ENCODE measurements around the gene HFE. TPM values are rescaled to one million over a fixed set of nuclear protein-coding genes. Genes with fewer than 3 reads are reported as not detected.

Gene HFE
- total and polyA plus RNA-seq, 2 of the 13 experiments (the other 11 are each of a cell fraction or from before 2014, with no cell fraction given) = 3.7 to 6.3 TPM

DNA sequence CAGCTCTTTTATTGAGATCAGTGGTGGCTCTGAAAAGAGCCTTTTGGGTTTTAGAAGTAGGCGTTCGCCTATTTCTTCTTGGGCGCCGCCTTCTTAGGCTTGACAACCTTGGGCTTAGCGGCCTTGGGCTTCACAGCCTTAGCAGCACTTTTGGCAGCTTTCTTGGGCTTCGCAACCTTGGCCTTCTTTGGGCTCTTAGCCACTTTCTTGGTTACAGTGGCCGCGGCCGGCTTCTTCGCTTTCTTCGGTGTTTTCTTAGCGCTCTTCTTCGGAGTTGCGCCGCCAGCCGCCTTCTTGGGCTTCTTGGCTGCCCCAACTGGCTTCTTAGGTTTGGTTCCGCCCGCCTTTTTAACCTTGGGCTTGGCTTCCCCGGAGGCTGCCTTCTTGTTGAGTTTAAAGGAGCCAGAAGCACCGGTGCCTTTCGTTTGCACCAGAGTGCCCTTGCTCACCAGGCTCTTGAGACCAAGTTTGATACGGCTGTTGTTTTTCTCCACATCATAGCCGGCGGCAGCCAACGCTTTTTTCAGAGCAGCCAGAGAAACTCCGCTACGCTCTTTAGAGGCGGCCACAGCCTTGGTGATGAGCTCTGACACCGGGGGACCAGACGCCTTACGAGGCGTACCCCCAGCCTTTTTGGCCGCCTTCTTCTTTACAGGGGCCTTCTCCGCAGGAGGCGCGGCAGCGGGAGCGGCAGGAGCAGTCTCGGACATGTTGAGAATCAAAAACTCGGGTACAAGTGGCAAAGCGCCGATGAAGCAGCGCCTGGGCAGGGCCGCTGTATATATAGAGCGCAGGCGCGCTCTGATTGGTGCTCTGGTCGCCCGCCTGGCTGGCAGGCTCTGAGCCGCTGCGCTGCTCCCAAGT, 31.3 kb upstream of the HFE start (continued):
- TF ChIP-seq, protein P1, sequence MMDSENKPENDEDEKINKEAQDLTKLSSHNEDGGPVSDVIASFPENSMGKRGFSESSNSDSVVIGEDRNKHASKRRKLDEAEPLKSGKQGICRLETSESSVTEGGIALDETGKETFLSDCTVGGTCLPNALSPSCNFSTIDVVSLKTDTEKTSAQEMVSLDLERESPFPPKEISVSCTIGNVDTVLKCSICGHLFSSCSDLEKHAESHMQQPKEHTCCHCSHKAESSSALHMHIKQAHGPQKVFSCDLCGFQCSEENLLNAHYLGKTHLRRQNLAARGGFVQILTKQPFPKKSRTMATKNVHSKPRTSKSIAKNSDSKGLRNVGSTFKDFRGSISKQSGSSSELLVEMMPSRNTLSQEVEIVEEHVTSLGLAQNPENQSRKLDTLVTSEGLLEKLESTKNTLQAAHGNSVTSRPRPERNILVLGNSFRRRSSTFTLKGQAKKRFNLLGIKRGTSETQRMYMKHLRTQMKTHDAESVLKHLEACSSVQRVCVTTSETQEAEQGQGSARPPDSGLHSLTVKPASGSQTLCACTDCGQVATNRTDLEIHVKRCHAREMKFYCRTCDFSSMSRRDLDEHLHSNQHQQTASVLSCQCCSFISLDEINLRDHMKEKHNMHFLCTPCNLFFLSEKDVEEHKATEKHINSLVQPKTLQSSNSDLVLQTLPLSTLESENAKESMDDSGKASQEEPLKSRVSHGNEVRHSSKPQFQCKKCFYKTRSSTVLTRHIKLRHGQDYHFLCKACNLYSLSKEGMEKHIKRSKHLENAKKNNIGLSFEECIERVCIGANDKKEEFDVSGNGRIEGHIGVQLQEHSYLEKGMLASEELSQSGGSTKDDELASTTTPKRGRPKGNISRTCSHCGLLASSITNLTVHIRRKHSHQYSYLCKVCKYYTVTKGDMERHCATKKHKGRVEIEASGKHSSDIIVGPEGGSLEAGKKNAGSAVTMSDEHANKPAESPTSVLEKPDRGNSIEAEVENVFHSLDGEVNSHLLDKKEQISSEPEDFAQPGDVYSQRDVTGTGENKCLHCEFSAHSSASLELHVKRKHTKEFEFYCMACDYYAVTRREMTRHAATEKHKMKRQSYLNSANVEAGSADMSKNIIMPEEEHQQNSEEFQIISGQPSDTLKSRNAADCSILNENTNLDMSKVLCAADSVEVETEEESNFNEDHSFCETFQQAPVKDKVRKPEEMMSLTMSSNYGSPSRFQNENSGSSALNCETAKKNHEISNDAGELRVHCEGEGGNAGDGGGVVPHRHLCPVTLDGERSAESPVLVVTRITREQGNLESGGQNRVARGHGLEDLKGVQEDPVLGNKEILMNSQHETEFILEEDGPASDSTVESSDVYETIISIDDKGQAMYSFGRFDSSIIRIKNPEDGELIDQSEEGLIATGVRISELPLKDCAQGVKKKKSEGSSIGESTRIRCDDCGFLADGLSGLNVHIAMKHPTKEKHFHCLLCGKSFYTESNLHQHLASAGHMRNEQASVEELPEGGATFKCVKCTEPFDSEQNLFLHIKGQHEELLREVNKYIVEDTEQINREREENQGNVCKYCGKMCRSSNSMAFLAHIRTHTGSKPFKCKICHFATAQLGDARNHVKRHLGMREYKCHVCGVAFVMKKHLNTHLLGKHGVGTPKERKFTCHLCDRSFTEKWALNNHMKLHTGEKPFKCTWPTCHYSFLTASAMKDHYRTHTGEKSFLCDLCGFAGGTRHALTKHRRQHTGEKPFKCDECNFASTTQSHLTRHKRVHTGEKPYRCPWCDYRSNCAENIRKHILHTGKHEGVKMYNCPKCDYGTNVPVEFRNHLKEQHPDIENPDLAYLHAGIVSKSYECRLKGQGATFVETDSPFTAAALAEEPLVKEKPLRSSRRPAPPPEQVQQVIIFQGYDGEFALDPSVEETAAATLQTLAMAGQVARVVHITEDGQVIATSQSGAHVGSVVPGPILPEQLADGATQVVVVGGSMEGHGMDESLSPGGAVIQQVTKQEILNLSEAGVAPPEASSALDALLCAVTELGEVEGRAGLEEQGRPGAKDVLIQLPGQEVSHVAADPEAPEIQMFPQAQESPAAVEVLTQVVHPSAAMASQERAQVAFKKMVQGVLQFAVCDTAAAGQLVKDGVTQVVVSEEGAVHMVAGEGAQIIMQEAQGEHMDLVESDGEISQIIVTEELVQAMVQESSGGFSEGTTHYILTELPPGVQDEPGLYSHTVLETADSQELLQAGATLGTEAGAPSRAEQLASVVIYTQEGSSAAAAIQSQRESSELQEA (CRISPR knock-in tag; IDR thresholded peaks at IDR 0.05; ENCODE audit: not compliant biosample characterization) = no peak
- TF ChIP-seq MED13 (CRISPR knock-in tag; IDR thresholded peaks at IDR 0.05) (peak; percentile 97), BCL6 (CRISPR knock-in tag; IDR thresholded peaks at IDR 0.05) (peak; percentile 71), ZNF670 (CRISPR knock-in tag; IDR thresholded peaks at IDR 0.05; ENCODE audit: borderline replicate concordance) (no peak; the same call in 1 of the 2 replicates), ELF4 (CRISPR knock-in tag; IDR thresholded peaks at IDR 0.05; ENCODE audit: borderline replicate concordance) (0 out of 2 replicates have a peak, but pooled peaks have one; percentile 72), HDAC1 (CRISPR knock-in tag; IDR thresholded peaks at IDR 0.05) (peak; percentile 85), RXRA (CRISPR knock-in tag; IDR thresholded peaks at IDR 0.05) (peak; percentile 82), CREB1 (IDR thresholded peaks at IDR 0.05) (no peak), CREB1 (CRISPR knock-in tag; IDR thresholded peaks at IDR 0.05) (0 out of 2 replicates have a peak, but pooled peaks have one; percentile 38), ZNF660 (CRISPR knock-in tag; IDR thresholded peaks at IDR 0.05; ENCODE audit: borderline replicate concordance, low read depth) (no peak), ZNF839 (CRISPR knock-in tag; IDR thresholded peaks at IDR 0.05; ENCODE audit: borderline replicate concordance) (no peak), MYNN (CRISPR knock-in tag; IDR thresholded peaks at IDR 0.05; ENCODE audit: low read depth) (peak; percentile 22; the same call in 1 of the 2 replicates), KMT2A (CRISPR knock-in tag; IDR thresholded peaks at IDR 0.05) (0 out of 2 replicates have a peak, but pooled peaks have one; percentile 4), ASH2L (IDR thresholded peaks at IDR 0.05; ENCODE audit: insufficient read length, low read depth, low read length) (peak; percentile 91), KAT8 (CRISPR knock-in tag; IDR thresholded peaks at IDR 0.05) (peak; percentile 64; the same call in 1 of the 2 replicates), NR1H2 (CRISPR knock-in tag; IDR thresholded peaks at IDR 0.05; ENCODE audit: borderline replicate concordance, low read depth) (peak; percentile 59)
- TF ChIP-seq, protein P2, sequence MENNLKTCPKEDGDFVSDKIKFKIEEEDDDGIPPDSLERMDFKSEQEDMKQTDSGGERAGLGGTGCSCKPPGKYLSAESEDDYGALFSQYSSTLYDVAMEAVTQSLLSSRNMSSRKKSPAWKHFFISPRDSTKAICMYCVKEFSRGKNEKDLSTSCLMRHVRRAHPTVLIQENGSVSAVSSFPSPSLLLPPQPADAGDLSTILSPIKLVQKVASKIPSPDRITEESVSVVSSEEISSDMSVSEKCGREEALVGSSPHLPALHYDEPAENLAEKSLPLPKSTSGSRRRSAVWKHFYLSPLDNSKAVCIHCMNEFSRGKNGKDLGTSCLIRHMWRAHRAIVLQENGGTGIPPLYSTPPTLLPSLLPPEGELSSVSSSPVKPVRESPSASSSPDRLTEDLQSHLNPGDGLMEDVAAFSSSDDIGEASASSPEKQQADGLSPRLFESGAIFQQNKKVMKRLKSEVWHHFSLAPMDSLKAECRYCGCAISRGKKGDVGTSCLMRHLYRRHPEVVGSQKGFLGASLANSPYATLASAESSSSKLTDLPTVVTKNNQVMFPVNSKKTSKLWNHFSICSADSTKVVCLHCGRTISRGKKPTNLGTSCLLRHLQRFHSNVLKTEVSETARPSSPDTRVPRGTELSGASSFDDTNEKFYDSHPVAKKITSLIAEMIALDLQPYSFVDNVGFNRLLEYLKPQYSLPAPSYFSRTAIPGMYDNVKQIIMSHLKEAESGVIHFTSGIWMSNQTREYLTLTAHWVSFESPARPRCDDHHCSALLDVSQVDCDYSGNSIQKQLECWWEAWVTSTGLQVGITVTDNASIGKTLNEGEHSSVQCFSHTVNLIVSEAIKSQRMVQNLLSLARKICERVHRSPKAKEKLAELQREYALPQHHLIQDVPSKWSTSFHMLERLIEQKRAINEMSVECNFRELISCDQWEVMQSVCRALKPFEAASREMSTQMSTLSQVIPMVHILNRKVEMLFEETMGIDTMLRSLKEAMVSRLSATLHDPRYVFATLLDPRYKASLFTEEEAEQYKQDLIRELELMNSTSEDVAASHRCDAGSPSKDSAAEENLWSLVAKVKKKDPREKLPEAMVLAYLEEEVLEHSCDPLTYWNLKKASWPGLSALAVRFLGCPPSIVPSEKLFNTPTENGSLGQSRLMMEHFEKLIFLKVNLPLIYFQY (CRISPR knock-in tag; IDR thresholded peaks at IDR 0.05; ENCODE audit: borderline replicate concordance) = peak; percentile 50; the same call in 1 of the 2 replicates
